ENCODE measurements around the gene GAS6.

The GAS6 gene

DNA sequence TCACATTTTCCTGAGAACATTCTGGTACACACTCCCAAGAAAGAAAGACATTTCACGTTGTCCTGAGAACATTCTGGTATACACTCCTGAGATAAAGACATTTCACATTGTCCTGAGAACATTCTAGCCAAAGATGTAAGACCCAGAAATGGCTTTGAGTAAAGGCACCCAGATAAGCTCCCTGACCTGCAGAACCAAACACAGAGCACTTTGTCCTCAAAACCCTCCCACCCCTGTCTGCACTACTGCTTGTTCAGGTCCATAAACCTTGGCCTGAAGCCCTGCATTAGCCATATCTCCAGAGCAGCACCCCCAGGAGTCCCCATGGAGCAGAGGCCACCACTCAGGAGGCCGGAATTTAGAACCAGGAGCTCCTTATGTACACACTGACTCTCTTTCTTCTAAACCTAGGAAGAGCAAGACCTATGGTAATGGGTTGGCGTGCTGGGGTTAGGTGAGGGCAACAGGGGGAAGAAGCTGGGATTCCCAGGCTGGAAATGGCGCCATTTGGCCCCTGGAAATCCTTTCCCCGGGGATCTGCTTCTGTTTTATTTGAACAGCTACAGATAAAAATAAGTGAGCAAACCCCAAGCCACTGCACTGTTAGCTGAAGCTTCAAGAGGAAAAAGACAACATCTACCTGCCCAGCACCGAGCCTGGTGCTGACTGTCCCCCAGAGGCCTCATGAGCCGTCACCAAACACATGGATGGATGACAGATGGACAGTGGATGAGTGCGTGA lies 13.7 kb downstream of the GAS6 start:
- no peak overlapping the region for H3K4me3 ChIP-seq (ENCODE audit: low read depth in 1 of 2, low read length in 2 of 2)
- H3K9me3 ChIP-seq (ENCODE audit: control insufficient read depth in 1 of 2, low read length in 2 of 2), result no peaks in the 10 kb centered on the region
- no peaks in the 10 kb centered on the region for H3K27me3 ChIP-seq (ENCODE audit: low read depth, low read length)
- no peak overlapping the region for H3K27ac ChIP-seq (ENCODE audit: low read length)
- peaks cover 10 to 16% of the 10 kb centered on the region in 2 donors for H3K36me3 ChIP-seq (ENCODE audit: control insufficient read depth in 1 of 2, insufficient read depth in 2 of 2, low read length in 2 of 2)
- H3K4me1 ChIP-seq (ENCODE audit: control insufficient read depth in 1 of 2, insufficient read depth in 2 of 2, low read length in 2 of 2), result peaks cover 29 to 32% of the 10 kb centered on the region in 2 donors

GRCh38 chr13:113849546-113849945 lies 14.3 kb downstream of the GAS6 start:
- no peak overlapping the region for H3K27ac ChIP-seq (ENCODE audit: low read length)

GRCh38 chr13:113848431-113849260 lies 15.2 kb downstream of the GAS6 start:
- H3K9me3 ChIP-seq (ENCODE audit: control insufficient read depth in 1 of 2, low read length in 2 of 2), result no peaks in the 10 kb centered on the region
- no peaks in the 10 kb centered on the region for H3K27me3 ChIP-seq (ENCODE audit: low read depth, low read length)
- H3K4me1 ChIP-seq (ENCODE audit: control insufficient read depth in 1 of 2, insufficient read depth in 2 of 2, low read length in 2 of 2), result peaks cover 14 to 20% of the 10 kb centered on the region in 2 donors
- H3K27ac ChIP-seq (ENCODE audit: low read length), result peak overlapping the region; percentile 45
- H3K4me3 ChIP-seq (ENCODE audit: low read depth in 1 of 2, low read length in 2 of 2), result no peak overlapping the region
- H3K36me3 ChIP-seq (ENCODE audit: control insufficient read depth in 1 of 2, insufficient read depth in 2 of 2, low read length in 2 of 2), result peaks cover 10 to 24% of the 10 kb centered on the region in 2 donors

More at GRCh38 chr13:113849546-113849945, 14.3 kb downstream of the GAS6 start:
- Histone ChIP-seq H3K9me3 (ENCODE audit: control insufficient read depth in 1 of 2, low read length in 2 of 2) (no peaks in the 10 kb centered on the region), H3K27me3 (ENCODE audit: low read depth, low read length) (no peaks in the 10 kb centered on the region), H3K36me3 (ENCODE audit: control insufficient read depth in 1 of 2, insufficient read depth in 2 of 2, low read length in 2 of 2) (peaks cover 10 to 20% of the 10 kb centered on the region in 2 donors), H3K4me1 (ENCODE audit: control insufficient read depth in 1 of 2, insufficient read depth in 2 of 2, low read length in 2 of 2) (peaks cover 23 to 29% of the 10 kb centered on the region in 2 donors), H3K4me3 (ENCODE audit: low read depth in 1 of 2, low read length in 2 of 2) (no peak overlapping the region)

DNA sequence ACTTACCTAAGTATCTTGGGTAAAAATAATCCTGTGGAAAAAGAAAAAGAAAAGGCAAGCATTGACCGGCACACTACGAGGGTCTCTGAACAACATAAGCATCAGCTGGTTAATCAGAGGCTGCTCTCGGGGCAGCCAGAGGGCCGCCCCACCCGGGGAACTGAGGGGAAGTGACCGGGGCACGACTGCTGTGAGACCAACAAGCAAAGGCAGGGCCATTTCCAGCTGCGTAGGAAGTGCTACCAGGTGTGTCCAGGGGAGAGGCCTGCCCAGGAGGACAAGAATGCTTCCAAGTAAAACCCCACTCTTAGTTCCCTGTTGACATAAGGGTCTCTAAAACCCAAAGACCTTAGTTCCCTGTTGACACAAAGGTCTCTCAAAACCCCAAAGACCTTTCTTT lies 15.9 kb downstream of the GAS6 start:
- peaks cover 10 to 24% of the 10 kb centered on the region in 2 donors for H3K36me3 ChIP-seq (ENCODE audit: control insufficient read depth in 1 of 2, insufficient read depth in 2 of 2, low read length in 2 of 2)
- no peak overlapping the region for H3K4me3 ChIP-seq (ENCODE audit: low read depth in 1 of 2, low read length in 2 of 2)
- peaks cover 8 to 14% of the 10 kb centered on the region in 2 donors for H3K4me1 ChIP-seq (ENCODE audit: control insufficient read depth in 1 of 2, insufficient read depth in 2 of 2, low read length in 2 of 2)
- no peaks in the 10 kb centered on the region for H3K9me3 ChIP-seq (ENCODE audit: control insufficient read depth in 1 of 2, low read length in 2 of 2)
- H3K27ac ChIP-seq (ENCODE audit: low read length), result no peak overlapping the region
- H3K27me3 ChIP-seq (ENCODE audit: low read depth, low read length), result no peaks in the 10 kb centered on the region

DNA sequence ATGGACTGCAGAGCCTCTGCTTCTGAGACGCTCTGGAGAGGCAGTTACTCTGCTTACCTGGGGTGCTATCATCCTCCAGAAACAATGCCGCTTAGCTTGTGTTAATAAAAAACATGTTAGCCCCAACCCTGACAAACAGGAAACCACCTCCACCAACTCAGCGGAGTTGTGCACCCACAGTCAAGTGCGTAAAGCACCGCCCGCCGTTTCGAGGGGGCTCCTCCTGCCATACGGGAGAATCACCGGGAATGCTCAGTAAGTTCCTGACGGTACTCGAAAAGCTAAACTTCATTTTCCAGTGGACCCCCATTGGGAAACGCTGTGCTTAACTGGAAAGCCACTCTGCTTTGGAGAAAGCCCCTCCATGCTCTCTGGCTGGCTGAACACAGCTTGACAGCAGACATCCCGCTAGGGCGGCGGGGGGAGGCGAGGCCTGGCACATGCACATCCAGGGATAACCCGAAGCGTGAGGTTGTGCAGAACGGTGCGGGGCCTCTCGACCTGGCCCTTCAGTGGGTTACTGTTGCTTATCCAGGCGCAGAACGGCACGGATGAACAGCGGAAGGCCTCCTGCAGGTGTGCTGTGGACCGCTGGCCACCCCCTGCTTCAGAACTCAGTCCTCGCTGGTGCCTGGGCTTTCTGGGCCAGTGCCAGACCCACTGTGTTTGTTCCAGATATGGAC lies 17.1 kb downstream of the GAS6 start:
- H3K36me3 ChIP-seq (ENCODE audit: control insufficient read depth in 1 of 2, insufficient read depth in 2 of 2, low read length in 2 of 2), result peaks cover 10 to 24% of the 10 kb centered on the region in 2 donors
- H3K4me3 ChIP-seq (ENCODE audit: low read depth in 1 of 2, low read length in 2 of 2), result no peak overlapping the region
- H3K27ac ChIP-seq (ENCODE audit: low read length), result no peak overlapping the region
- peaks cover 7 to 9% of the 10 kb centered on the region in 2 donors for H3K4me1 ChIP-seq (ENCODE audit: control insufficient read depth in 1 of 2, insufficient read depth in 2 of 2, low read length in 2 of 2)
- no peaks in the 10 kb centered on the region for H3K27me3 ChIP-seq (ENCODE audit: low read depth, low read length)
- no peaks in the 10 kb centered on the region for H3K9me3 ChIP-seq (ENCODE audit: control insufficient read depth in 1 of 2, low read length in 2 of 2)

- no peak overlapping the region for H3K27ac ChIP-seq (ENCODE audit: low read length)
- H3K36me3 ChIP-seq (ENCODE audit: control insufficient read depth in 1 of 2, insufficient read depth in 2 of 2, low read length in 2 of 2), result peaks cover 10 to 24% of the 10 kb centered on the region in 2 donors
- H3K4me1 ChIP-seq (ENCODE audit: control insufficient read depth in 1 of 2, insufficient read depth in 2 of 2, low read length in 2 of 2), result peaks cover 7 to 9% of the 10 kb centered on the region in 2 donors
Measured at GRCh38 chr13:113845723-113846635, 17.9 kb downstream of the GAS6 start.

GRCh38 chr13:113845055-113845454 lies 18.8 kb downstream of the GAS6 start:
- H3K4me1 ChIP-seq (ENCODE audit: control insufficient read depth in 1 of 2, insufficient read depth in 2 of 2, low read length in 2 of 2), result peaks cover 9 to 12% of the 10 kb centered on the region in 2 donors
- H3K36me3 ChIP-seq (ENCODE audit: control insufficient read depth in 1 of 2, insufficient read depth in 2 of 2, low read length in 2 of 2), result peaks cover 10 to 24% of the 10 kb centered on the region in 2 donors
- no peak overlapping the region for H3K4me3 ChIP-seq (ENCODE audit: low read depth in 1 of 2, low read length in 2 of 2)
- H3K27me3 ChIP-seq (ENCODE audit: low read depth, low read length), result no peaks in the 10 kb centered on the region
- H3K9me3 ChIP-seq (ENCODE audit: control insufficient read depth in 1 of 2, low read length in 2 of 2), result no peaks in the 10 kb centered on the region
- H3K27ac ChIP-seq (ENCODE audit: low read length), result no peak overlapping the region

More at GRCh38 chr13:113845723-113846635, 17.9 kb downstream of the GAS6 start:
- Histone ChIP-seq H3K4me3 (ENCODE audit: low read depth in 1 of 2, low read length in 2 of 2) (no peak overlapping the region), H3K9me3 (ENCODE audit: control insufficient read depth in 1 of 2, low read length in 2 of 2) (no peaks in the 10 kb centered on the region), H3K27me3 (ENCODE audit: low read depth, low read length) (no peaks in the 10 kb centered on the region)

GRCh38 chr13:113843864-113844556 lies 19.9 kb downstream of the GAS6 start:
- Histone ChIP-seq H3K27me3 (ENCODE audit: low read depth, low read length) (no peaks in the 10 kb centered on the region), H3K27ac (ENCODE audit: low read length) (no peak overlapping the region), H3K9me3 (ENCODE audit: control insufficient read depth in 1 of 2, low read length in 2 of 2) (no peaks in the 10 kb centered on the region), H3K4me3 (ENCODE audit: low read depth in 1 of 2, low read length in 2 of 2) (no peak overlapping the region), H3K36me3 (ENCODE audit: control insufficient read depth in 1 of 2, insufficient read depth in 2 of 2, low read length in 2 of 2) (peaks cover 10 to 24% of the 10 kb centered on the region in 2 donors), H3K4me1 (ENCODE audit: control insufficient read depth in 1 of 2, insufficient read depth in 2 of 2, low read length in 2 of 2) (peaks cover 10 to 21% of the 10 kb centered on the region in 2 donors)

DNA sequence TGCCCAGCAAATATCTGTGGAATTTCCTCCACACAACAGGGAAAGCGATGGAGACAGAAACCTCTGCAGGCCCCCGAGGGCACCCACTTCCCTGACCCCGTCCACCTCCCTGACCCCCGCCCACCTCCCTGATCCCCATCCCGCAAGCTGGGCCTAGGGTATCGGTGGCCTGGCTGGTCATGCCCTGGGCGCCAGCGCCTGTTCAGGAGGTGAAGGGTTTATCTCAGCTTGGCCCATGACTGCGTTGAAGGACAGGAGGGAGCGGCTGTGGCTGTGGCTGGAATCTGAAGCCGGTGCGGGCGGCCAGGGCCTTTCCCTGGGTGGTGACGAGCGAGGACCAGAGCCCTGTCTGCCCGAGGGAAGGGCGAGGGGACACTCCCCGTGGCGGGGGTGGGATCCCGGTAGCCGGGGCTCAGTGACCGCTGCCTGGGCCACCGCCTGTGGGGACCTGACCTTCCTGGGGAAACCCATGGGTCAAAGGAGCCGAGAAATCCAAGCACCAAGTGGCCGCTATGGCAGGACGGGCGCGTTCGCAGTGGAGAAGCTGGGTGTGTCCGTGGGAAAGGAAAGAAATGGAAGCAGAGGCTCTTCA lies 20.7 kb downstream of the GAS6 start:
- Histone ChIP-seq H3K4me3 (ENCODE audit: low read depth in 1 of 2, low read length in 2 of 2) (no peak overlapping the region), H3K9me3 (ENCODE audit: control insufficient read depth in 1 of 2, low read length in 2 of 2) (no peaks in the 10 kb centered on the region), H3K27ac (ENCODE audit: low read length) (no peak overlapping the region), H3K27me3 (ENCODE audit: low read depth, low read length) (no peaks in the 10 kb centered on the region), H3K36me3 (ENCODE audit: control insufficient read depth in 1 of 2, insufficient read depth in 2 of 2, low read length in 2 of 2) (peaks cover 10 to 24% of the 10 kb centered on the region in 2 donors), H3K4me1 (ENCODE audit: control insufficient read depth in 1 of 2, insufficient read depth in 2 of 2, low read length in 2 of 2) (peaks cover 7 to 24% of the 10 kb centered on the region in 2 donors)
